Activated CD4-positive, alpha-beta T cell treated with anti-CD3 and anti-CD28 coated beads, Interleukin-2, amount 10 ng/mL, durations not matched to agents 24 days and 14 days (primary cell): ENCODE data around the gene CD2. TPM values are rescaled to one million over a fixed set of nuclear protein-coding genes. Genes with fewer than 3 reads are reported as not detected.

Experiments
- DNase-seq: peaks from one replicate; pipeline ENCODE4 v3.0.0; 2022
- H3K27ac Mint-ChIP-seq: one replicate; pipeline ENCODE4 v1.8.0; 2022; ENCODE audit warnings: mild to moderate bottlenecking, mixed read lengths
- H3K27me3 Mint-ChIP-seq: one replicate; pipeline ENCODE4 v1.8.0; 2022; ENCODE audit warnings: mixed read lengths
- H3K36me3 Mint-ChIP-seq: one replicate; pipeline ENCODE4 v1.8.0; 2022; ENCODE audit warnings: low read depth, mild to moderate bottlenecking, mixed read lengths
- H3K4me1 Mint-ChIP-seq: one replicate; pipeline ENCODE4 v1.8.0; 2021; ENCODE audit warnings: mixed read lengths
- H3K4me3 Mint-ChIP-seq: one replicate; pipeline ENCODE4 v1.8.0; 2022; ENCODE audit warnings: mild to moderate bottlenecking, moderate library complexity, mixed read lengths
- H3K9me3 Mint-ChIP-seq: one replicate; pipeline ENCODE4 v1.8.0; 2021; ENCODE audit warnings: mixed read lengths
- intact Hi-C: fragments of 100-400 bp; cut with micrococcal nuclease; formaldehyde crosslinking; loops from one replicate; pipeline ENCODE4 v1.15.1; 2023
- total RNA-seq: library from RNA; stranded (reverse); gene quantifications from 2 replicates; pipeline ENCODE4 v1.2.3, GENCODE V29; 2022

Gene CD2
- 500 and 501 TPM in 2 replicates for total RNA-seq

- peak; percentile 89 for DNase-seq
- Mint-ChIP-seq H3K4me3 (peak within 1 kb of the TSS; percentile 98), H3K9me3 (peaks cover 5% of the 10 kb centered on the region), H3K4me1 (peaks cover 27% of the 10 kb centered on the region), H3K27ac (peak within 1 kb of the TSS; percentile 97), H3K27me3 (no peaks in the 10 kb centered on the region), H3K36me3 (peaks cover 60% of the 10 kb centered on the region)
- intact Hi-C loops, result loop anchor here (1.0 to 5.0 kb wide), 5 partner anchors 9 to 377 kb away; partner anchors contain the start of gene TTF2
These were observed at the start of gene CD2 for GRCh38 chr1:116754198-116754977. Gene CD2, plus strand, starts transcription at chr1:116754430. Its CDS starts 63 bp downstream, at chr1:116754493.

- H3K4me1 Mint-ChIP-seq, result peaks cover under 1% of the 10 kb centered on the region
- DNase-seq, result no peak
- peaks cover 14% of the 10 kb centered on the region for H3K9me3 Mint-ChIP-seq
- peaks cover 11% of the 10 kb centered on the region for H3K27me3 Mint-ChIP-seq
- no peak overlapping the region for H3K27ac Mint-ChIP-seq
- no peak overlapping the region for H3K4me3 Mint-ChIP-seq
- intact Hi-C loops, result no loop called here
- H3K36me3 Mint-ChIP-seq, result no peaks in the 10 kb centered on the region
These were observed 48.1 kb upstream of the CD2 start for GRCh38 chr1:116706123-116706522.

- H3K27ac Mint-ChIP-seq, result no peak overlapping the region
- peaks cover 14% of the 10 kb centered on the region for H3K9me3 Mint-ChIP-seq
- H3K27me3 Mint-ChIP-seq, result peaks cover 11% of the 10 kb centered on the region
- H3K4me3 Mint-ChIP-seq, result no peak overlapping the region
- DNase-seq, result no peak
- intact Hi-C loops, result no loop called here
- H3K4me1 Mint-ChIP-seq, result peaks cover 2% of the 10 kb centered on the region
- no peaks in the 10 kb centered on the region for H3K36me3 Mint-ChIP-seq
These were observed 47.4 kb upstream of the CD2 start for GRCh38 chr1:116706841-116707240.

- Mint-ChIP-seq H3K9me3 (peaks cover 10% of the 10 kb centered on the region), H3K4me3 (no peak overlapping the region), H3K27me3 (peaks cover 8% of the 10 kb centered on the region), H3K36me3 (no peaks in the 10 kb centered on the region), H3K27ac (no peak overlapping the region), H3K4me1 (peaks cover 9% of the 10 kb centered on the region)
- no peak for DNase-seq
- intact Hi-C loops, result no loop called here
These were observed 45.9 kb upstream of the CD2 start for GRCh38 chr1:116708255-116708900.

- H3K4me3 Mint-ChIP-seq, result no peak overlapping the region
- H3K36me3 Mint-ChIP-seq, result no peaks in the 10 kb centered on the region
- H3K9me3 Mint-ChIP-seq, result peaks cover 10% of the 10 kb centered on the region
- no peak overlapping the region for H3K27ac Mint-ChIP-seq
- no peak for DNase-seq
- H3K4me1 Mint-ChIP-seq, result peaks cover 9% of the 10 kb centered on the region
- H3K27me3 Mint-ChIP-seq, result peaks cover 4% of the 10 kb centered on the region
- intact Hi-C loops, result no loop called here
These were observed 44.5 kb upstream of the CD2 start for GRCh38 chr1:116709666-116710167.

- Mint-ChIP-seq H3K4me3 (no peak overlapping the region), H3K27ac (no peak overlapping the region), H3K4me1 (peaks cover 9% of the 10 kb centered on the region), H3K9me3 (peaks cover 10% of the 10 kb centered on the region), H3K36me3 (no peaks in the 10 kb centered on the region), H3K27me3 (peaks cover 4% of the 10 kb centered on the region)
- intact Hi-C loops, result no loop called here
- DNase-seq, result no peak
These were observed 43.6 kb upstream of the CD2 start for GRCh38 chr1:116710420-116711262.

- no peak for DNase-seq
- H3K9me3 Mint-ChIP-seq, result peaks cover 5% of the 10 kb centered on the region
- no peaks in the 10 kb centered on the region for H3K36me3 Mint-ChIP-seq
- H3K4me3 Mint-ChIP-seq, result no peak overlapping the region
- peaks cover 9% of the 10 kb centered on the region for H3K4me1 Mint-ChIP-seq
- no peak overlapping the region for H3K27ac Mint-ChIP-seq
- peaks cover 6% of the 10 kb centered on the region for H3K27me3 Mint-ChIP-seq
- intact Hi-C loops, result no loop called here
These were observed 42.9 kb upstream of the CD2 start for GRCh38 chr1:116711263-116711840.

- H3K4me1 Mint-ChIP-seq, result peaks cover 9% of the 10 kb centered on the region
- no peaks in the 10 kb centered on the region for H3K36me3 Mint-ChIP-seq
- peak overlapping the region; percentile 36 for H3K27ac Mint-ChIP-seq
- H3K4me3 Mint-ChIP-seq, result no peak overlapping the region
- peaks cover 5% of the 10 kb centered on the region for H3K9me3 Mint-ChIP-seq
- intact Hi-C loops, result no loop called here
- H3K27me3 Mint-ChIP-seq, result peaks cover 11% of the 10 kb centered on the region
- DNase-seq, result no peak
These were observed 41.7 kb upstream of the CD2 start for GRCh38 chr1:116712510-116712909.

GRCh38 chr1:116713474-116713873, 40.8 kb upstream of the CD2 start:
- Mint-ChIP-seq H3K27ac (no peak overlapping the region), H3K9me3 (peaks cover 8% of the 10 kb centered on the region), H3K27me3 (peaks cover 8% of the 10 kb centered on the region), H3K36me3 (no peaks in the 10 kb centered on the region), H3K4me1 (peaks cover 9% of the 10 kb centered on the region), H3K4me3 (no peak overlapping the region)
- DNase-seq, result no peak
- intact Hi-C loops, result no loop called here

GRCh38 chr1:116716391-116716790, 37.8 kb upstream of the CD2 start:
- intact Hi-C loops, result no loop called here
- H3K4me3 Mint-ChIP-seq, result no peak overlapping the region
- peaks cover 7% of the 10 kb centered on the region for H3K4me1 Mint-ChIP-seq
- H3K27ac Mint-ChIP-seq, result no peak overlapping the region
- no peak for DNase-seq
- H3K27me3 Mint-ChIP-seq, result peaks cover 8% of the 10 kb centered on the region
- no peaks in the 10 kb centered on the region for H3K36me3 Mint-ChIP-seq
- H3K9me3 Mint-ChIP-seq, result peaks cover 8% of the 10 kb centered on the region

GRCh38 chr1:116717318-116717717, 36.9 kb upstream of the CD2 start:
- no peak for DNase-seq
- Mint-ChIP-seq H3K9me3 (peaks cover 8% of the 10 kb centered on the region), H3K4me3 (no peak overlapping the region), H3K27me3 (peaks cover 8% of the 10 kb centered on the region), H3K36me3 (no peaks in the 10 kb centered on the region), H3K4me1 (peaks cover 6% of the 10 kb centered on the region), H3K27ac (no peak overlapping the region)
- intact Hi-C loops, result no loop called here

- Mint-ChIP-seq H3K4me1 (peaks cover 4% of the 10 kb centered on the region), H3K36me3 (no peaks in the 10 kb centered on the region), H3K27ac (no peak overlapping the region), H3K4me3 (no peak overlapping the region), H3K9me3 (peaks cover 8% of the 10 kb centered on the region), H3K27me3 (peaks cover 8% of the 10 kb centered on the region)
- intact Hi-C loops, result no loop called here
- DNase-seq, result no peak
These were observed 33.7 kb upstream of the CD2 start for GRCh38 chr1:116720364-116721038.

GRCh38 chr1:116721039-116721405, 33.2 kb upstream of the CD2 start:
- no peak overlapping the region for H3K27ac Mint-ChIP-seq
- intact Hi-C loops, result no loop called here
- no peak for DNase-seq
- peaks cover 8% of the 10 kb centered on the region for H3K9me3 Mint-ChIP-seq
- peaks cover 7% of the 10 kb centered on the region for H3K27me3 Mint-ChIP-seq
- H3K36me3 Mint-ChIP-seq, result no peaks in the 10 kb centered on the region
- H3K4me3 Mint-ChIP-seq, result no peak overlapping the region
- H3K4me1 Mint-ChIP-seq, result peaks cover 6% of the 10 kb centered on the region
